ENCODE data around the gene AP5M1.
A peak's percentile ranks its signal among the peaks of the same experiment; 100 is the strongest.

Gene AP5M1

GRCh38 chr14:57262117-57262516, 6.7 kb upstream of the AP5M1 start:
- peaks cover 42% of the 10 kb centered on the region for H3K4me1 Mint-ChIP-seq
- H3K27ac Mint-ChIP-seq: no peak overlapping the region
- peaks cover 11% of the 10 kb centered on the region for H3K9me3 Mint-ChIP-seq
- no peak for DNase-seq
- ATAC-seq: no peak
- H3K27me3 Mint-ChIP-seq: no peaks in the 10 kb centered on the region
- peaks cover 27% of the 10 kb centered on the region for H3K36me3 Mint-ChIP-seq (ENCODE audit: low read depth)
- H3K4me3 Mint-ChIP-seq: no peak overlapping the region

GRCh38 chr14:57266065-57266464, 2.7 kb upstream of the AP5M1 start:
- Mint-ChIP-seq H3K36me3 (ENCODE audit: low read depth) (peaks cover 10% of the 10 kb centered on the region), H3K9me3 (no peaks in the 10 kb centered on the region), H3K27me3 (no peaks in the 10 kb centered on the region), H3K27ac (no peak overlapping the region), H3K4me3 (no peak overlapping the region), H3K4me1 (peaks cover 55% of the 10 kb centered on the region)
- ATAC-seq (no peak), DNase-seq (no peak)

- Mint-ChIP-seq H3K27ac (no peak overlapping the region), H3K9me3 (no peaks in the 10 kb centered on the region), H3K4me3 (no peak overlapping the region), H3K27me3 (no peaks in the 10 kb centered on the region), H3K36me3 (ENCODE audit: low read depth) (peaks cover 19% of the 10 kb centered on the region), H3K4me1 (peaks cover 36% of the 10 kb centered on the region)
- no peak for DNase-seq
- no peak for ATAC-seq
Measured at GRCh38 chr14:57273236-57273635, 4.5 kb downstream of the AP5M1 start.

GRCh38 chr14:57274551-57274950, 5.8 kb downstream of the AP5M1 start:
- Mint-ChIP-seq H3K27me3 (no peaks in the 10 kb centered on the region), H3K36me3 (ENCODE audit: low read depth) (peaks cover 15% of the 10 kb centered on the region), H3K4me3 (no peak overlapping the region), H3K4me1 (peaks cover 36% of the 10 kb centered on the region), H3K9me3 (no peaks in the 10 kb centered on the region), H3K27ac (no peak overlapping the region)
- ATAC-seq: no peak
- no peak for DNase-seq

- peak; percentile 46 for ATAC-seq
- H3K9me3 Mint-ChIP-seq: no peaks in the 10 kb centered on the region
- H3K4me3 Mint-ChIP-seq: no peak overlapping the region
- DNase-seq: no peak
- peaks cover 32% of the 10 kb centered on the region for H3K4me1 Mint-ChIP-seq
- H3K27ac Mint-ChIP-seq: no peak overlapping the region
- H3K36me3 Mint-ChIP-seq (ENCODE audit: low read depth): peaks cover 19% of the 10 kb centered on the region
- H3K27me3 Mint-ChIP-seq: no peaks in the 10 kb centered on the region
Measured at GRCh38 chr14:57275023-57275664, 6.4 kb downstream of the AP5M1 start.

GRCh38 chr14:57277062-57277461, 8.3 kb downstream of the AP5M1 start:
- H3K4me1 Mint-ChIP-seq: peaks cover 13% of the 10 kb centered on the region
- DNase-seq: no peak
- no peaks in the 10 kb centered on the region for H3K9me3 Mint-ChIP-seq
- no peak overlapping the region for H3K27ac Mint-ChIP-seq
- no peaks in the 10 kb centered on the region for H3K27me3 Mint-ChIP-seq
- H3K36me3 Mint-ChIP-seq (ENCODE audit: low read depth): peaks cover 19% of the 10 kb centered on the region
- no peak overlapping the region for H3K4me3 Mint-ChIP-seq
- no peak for ATAC-seq

- ATAC-seq: no peak
- Mint-ChIP-seq H3K4me1 (no peaks in the 10 kb centered on the region), H3K27ac (no peak overlapping the region), H3K4me3 (no peak overlapping the region), H3K27me3 (no peaks in the 10 kb centered on the region), H3K36me3 (ENCODE audit: low read depth) (peaks cover 28% of the 10 kb centered on the region), H3K9me3 (no peaks in the 10 kb centered on the region)
- no peak for DNase-seq
Measured at GRCh38 chr14:57287745-57288144, 19.0 kb downstream of the AP5M1 start.

- Mint-ChIP-seq H3K27me3 (no peaks in the 10 kb centered on the region), H3K4me3 (no peak overlapping the region), H3K9me3 (no peaks in the 10 kb centered on the region), H3K36me3 (ENCODE audit: low read depth) (peaks cover 6% of the 10 kb centered on the region), H3K4me1 (no peaks in the 10 kb centered on the region), H3K27ac (no peak overlapping the region)
- no peak for ATAC-seq
- no peak for DNase-seq
Measured at GRCh38 chr14:57290751-57291150, 22.0 kb downstream of the AP5M1 start.

GRCh38 chr14:57291692-57292647, 23.2 kb downstream of the AP5M1 start:
- ATAC-seq (no peak), DNase-seq (no peak)
- H3K27ac Mint-ChIP-seq: no peak overlapping the region
- no peaks in the 10 kb centered on the region for H3K27me3 Mint-ChIP-seq
- no peak overlapping the region for H3K4me3 Mint-ChIP-seq
- no peaks in the 10 kb centered on the region for H3K9me3 Mint-ChIP-seq
- peaks cover 6% of the 10 kb centered on the region for H3K36me3 Mint-ChIP-seq (ENCODE audit: low read depth)
- no peaks in the 10 kb centered on the region for H3K4me1 Mint-ChIP-seq

- H3K9me3 Mint-ChIP-seq: no peaks in the 10 kb centered on the region
- no peak overlapping the region for H3K27ac Mint-ChIP-seq
- peaks cover 6% of the 10 kb centered on the region for H3K36me3 Mint-ChIP-seq (ENCODE audit: low read depth)
- H3K4me3 Mint-ChIP-seq: no peak overlapping the region
- no peaks in the 10 kb centered on the region for H3K27me3 Mint-ChIP-seq
- DNase-seq (no peak), ATAC-seq (no peak)
- no peaks in the 10 kb centered on the region for H3K4me1 Mint-ChIP-seq
Measured at GRCh38 chr14:57293866-57294837, 25.4 kb downstream of the AP5M1 start.

- ATAC-seq: no peak
- H3K4me1 Mint-ChIP-seq: no peaks in the 10 kb centered on the region
- H3K27me3 Mint-ChIP-seq: no peaks in the 10 kb centered on the region
- H3K9me3 Mint-ChIP-seq: no peaks in the 10 kb centered on the region
- no peak overlapping the region for H3K4me3 Mint-ChIP-seq
- no peak for DNase-seq
- H3K36me3 Mint-ChIP-seq (ENCODE audit: low read depth): peaks cover 6% of the 10 kb centered on the region
- H3K27ac Mint-ChIP-seq: no peak overlapping the region
Measured at GRCh38 chr14:57295239-57295638, 26.5 kb downstream of the AP5M1 start.

GRCh38 chr14:57297852-57298251, 29.1 kb downstream of the AP5M1 start:
- Mint-ChIP-seq H3K9me3 (no peaks in the 10 kb centered on the region), H3K27ac (no peak overlapping the region), H3K36me3 (ENCODE audit: low read depth) (no peaks in the 10 kb centered on the region), H3K27me3 (no peaks in the 10 kb centered on the region), H3K4me1 (no peaks in the 10 kb centered on the region), H3K4me3 (no peak overlapping the region)
- no peak for DNase-seq
- no peak for ATAC-seq

- DNase-seq: no peak
- H3K4me1 Mint-ChIP-seq: no peaks in the 10 kb centered on the region
- no peak overlapping the region for H3K27ac Mint-ChIP-seq
- no peaks in the 10 kb centered on the region for H3K9me3 Mint-ChIP-seq
- no peak for ATAC-seq
- H3K4me3 Mint-ChIP-seq: no peak overlapping the region
- no peaks in the 10 kb centered on the region for H3K36me3 Mint-ChIP-seq (ENCODE audit: low read depth)
- H3K27me3 Mint-ChIP-seq: no peaks in the 10 kb centered on the region
Measured at GRCh38 chr14:57299511-57299910, 30.7 kb downstream of the AP5M1 start.

GRCh38 chr14:57302883-57303282, 34.1 kb downstream of the AP5M1 start:
- no peak for ATAC-seq
- Mint-ChIP-seq H3K27ac (no peak overlapping the region), H3K9me3 (no peaks in the 10 kb centered on the region), H3K27me3 (peaks cover 18% of the 10 kb centered on the region), H3K4me3 (no peak overlapping the region), H3K36me3 (ENCODE audit: low read depth) (no peaks in the 10 kb centered on the region), H3K4me1 (no peaks in the 10 kb centered on the region)
- no peak for DNase-seq

Measured in activated naive CD8-positive, alpha-beta T cell treated with anti-CD3 and anti-CD28 coated beads, Interleukin-2, amount 50 U/mL, for 24 hours (primary cell).